GM18499 (cell line): ENCODE data around the gene BCL11B.
"Not testable (repeated sequence)": the region's sequence is repeated elsewhere in the genome, so short reads cannot be mapped to it uniquely, and the experiment has no call there.

ENCODE experiments used
- ATAC-seq: cut with Tn5 transposase; IDR thresholded peaks from one replicate; pipeline ENCODE4 v1.9.1; 2021; ENCODE audit warnings: moderate number of reproducible peaks; ENCODE audit not compliant: insufficient read depth, unreplicated experiment

BCL11B gene

DNA sequence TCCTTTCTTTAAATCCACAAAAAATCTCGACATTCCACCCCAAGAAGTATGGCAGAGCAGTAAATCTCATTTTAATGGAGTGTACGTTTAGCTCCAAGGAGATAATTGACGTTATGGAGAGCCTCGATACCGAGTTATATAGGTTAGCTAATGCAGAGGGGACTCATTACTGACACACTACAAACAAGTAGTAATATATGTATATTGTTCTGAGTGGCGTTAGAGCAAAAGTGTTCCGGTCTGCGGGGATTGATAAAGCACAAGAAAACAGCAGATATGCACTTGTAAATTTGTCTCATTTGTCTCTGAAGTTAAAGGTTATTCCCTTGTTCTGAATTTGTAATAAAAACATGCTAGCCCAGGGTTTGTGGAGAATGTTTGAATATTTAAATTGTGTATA, 84.1 kb downstream of the BCL11B start:
- ATAC-seq = no peak

DNA sequence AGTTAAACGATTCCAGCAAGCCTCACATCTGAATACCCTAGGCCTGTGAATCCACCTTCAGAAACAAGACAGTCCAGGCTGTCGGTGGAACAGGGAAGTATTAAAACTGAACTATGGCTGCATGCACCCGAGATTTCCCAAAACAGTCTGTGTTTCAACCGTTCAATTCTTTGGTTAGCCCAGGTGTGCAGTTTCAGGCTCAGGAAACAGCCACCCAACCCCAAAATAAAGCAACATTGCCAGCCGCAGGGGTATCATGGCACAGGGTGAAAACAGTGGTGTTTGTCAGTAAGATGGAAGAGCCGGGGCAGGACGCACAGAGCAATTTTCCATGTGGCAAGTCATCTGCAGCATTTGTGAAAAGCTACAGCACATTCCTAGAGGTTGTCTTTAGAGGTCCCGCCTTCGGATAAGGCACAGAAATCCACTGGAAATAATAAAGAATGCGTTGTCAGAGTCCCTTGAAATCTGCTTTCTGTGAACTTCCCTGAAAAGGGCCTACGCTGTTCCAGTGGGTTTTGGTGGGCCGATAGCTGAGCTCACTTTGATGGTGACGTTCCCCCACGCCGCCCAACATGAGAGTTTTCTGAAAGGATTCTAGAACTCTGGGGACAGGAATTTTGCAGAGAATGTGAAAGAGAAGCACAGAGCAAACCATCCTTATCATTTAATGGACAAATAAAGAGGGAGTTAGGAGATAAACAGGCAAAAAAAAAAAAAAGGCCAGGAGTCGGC, 84.9 kb downstream of the BCL11B start:
- ATAC-seq = no peak

DNA sequence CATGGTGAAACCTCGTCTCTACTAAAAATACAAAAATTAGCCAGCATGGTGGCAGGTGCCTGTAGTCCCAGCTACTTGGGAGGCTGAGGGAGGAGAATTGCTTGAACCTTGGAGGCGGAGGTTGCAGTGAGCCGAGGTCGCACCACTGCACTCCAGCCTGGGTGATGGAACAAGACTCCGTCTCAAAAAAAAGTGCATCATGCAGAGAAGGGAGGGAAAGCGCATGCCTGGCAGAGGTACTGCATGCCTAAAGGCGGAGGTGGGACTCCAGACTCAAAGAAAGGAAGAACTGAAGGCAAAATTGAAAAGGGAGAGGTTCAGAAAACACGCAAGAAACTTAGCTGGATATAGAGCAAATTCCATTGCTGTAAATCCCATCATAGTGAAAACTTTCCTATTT, 85.7 kb downstream of the BCL11B start:
- not testable (repeated sequence) for ATAC-seq

DNA sequence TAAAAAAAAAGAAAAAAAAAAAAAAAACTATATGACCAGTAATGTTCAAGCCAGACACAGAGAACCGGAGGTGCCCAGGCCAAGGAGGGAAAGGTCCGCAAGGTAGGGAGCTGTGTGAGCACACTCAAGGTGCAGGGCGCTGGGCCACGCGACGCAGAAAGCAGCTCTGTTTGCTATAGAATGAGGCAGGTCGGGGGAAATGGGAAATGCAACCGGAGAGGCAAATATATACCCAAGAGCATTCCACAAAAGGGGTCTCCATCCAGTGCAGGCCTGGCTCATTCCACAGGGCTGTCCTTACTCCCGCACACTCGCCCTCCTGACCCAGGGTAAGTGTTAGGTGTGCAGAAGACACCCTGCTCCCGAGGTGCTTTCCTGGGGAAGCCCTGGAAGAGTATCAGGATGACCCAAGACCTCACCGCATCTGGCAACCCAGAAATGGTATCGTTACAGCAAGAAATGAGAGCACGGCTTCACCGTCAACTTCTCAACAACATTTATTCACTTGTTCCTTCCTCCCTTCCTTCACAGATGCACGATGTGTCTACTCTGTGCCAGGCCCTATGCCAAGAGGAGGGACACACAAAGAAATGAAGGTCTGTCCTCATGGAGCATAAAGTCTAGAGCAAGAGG, 86.4 kb downstream of the BCL11B start:
- ATAC-seq = no peak

DNA sequence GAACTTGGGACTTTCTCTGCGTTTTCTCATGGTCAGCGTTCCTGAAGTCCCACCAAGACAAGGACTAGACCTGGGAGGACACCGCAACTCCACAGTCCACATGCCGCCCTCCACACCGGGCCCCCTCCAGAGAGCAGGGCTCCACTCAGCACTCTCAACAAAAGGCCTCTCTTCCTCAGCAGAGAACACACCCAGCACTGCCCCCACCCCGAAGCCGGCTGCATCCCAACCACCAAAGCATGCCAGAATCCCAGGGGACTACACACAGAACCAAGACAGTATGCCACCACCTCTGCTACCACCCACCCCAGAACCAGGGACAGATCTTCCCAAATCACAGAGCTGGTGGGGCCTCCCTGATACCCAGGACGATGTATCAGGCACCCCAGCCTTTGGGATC, 88.3 kb downstream of the BCL11B start:
- no peak for ATAC-seq

DNA sequence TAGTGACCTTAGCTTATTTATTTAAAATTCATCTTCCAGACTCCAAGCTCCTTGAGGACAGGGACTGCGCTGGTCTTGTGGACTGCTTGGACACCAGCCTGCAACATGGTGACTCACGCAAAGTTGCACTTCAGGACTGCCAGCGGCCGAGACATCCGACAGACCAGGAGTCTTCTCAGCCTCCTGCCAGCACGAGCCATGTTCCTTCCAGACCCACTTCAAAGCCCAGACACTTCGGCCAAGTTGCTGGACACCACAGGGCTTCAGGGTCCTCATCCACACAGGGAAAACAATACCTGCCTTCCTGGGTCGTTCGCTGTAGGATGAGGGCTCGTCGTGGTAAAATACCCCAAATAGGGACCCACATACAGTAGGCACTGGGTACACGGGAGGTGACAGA, 88.7 kb downstream of the BCL11B start:
- no peak for ATAC-seq

DNA sequence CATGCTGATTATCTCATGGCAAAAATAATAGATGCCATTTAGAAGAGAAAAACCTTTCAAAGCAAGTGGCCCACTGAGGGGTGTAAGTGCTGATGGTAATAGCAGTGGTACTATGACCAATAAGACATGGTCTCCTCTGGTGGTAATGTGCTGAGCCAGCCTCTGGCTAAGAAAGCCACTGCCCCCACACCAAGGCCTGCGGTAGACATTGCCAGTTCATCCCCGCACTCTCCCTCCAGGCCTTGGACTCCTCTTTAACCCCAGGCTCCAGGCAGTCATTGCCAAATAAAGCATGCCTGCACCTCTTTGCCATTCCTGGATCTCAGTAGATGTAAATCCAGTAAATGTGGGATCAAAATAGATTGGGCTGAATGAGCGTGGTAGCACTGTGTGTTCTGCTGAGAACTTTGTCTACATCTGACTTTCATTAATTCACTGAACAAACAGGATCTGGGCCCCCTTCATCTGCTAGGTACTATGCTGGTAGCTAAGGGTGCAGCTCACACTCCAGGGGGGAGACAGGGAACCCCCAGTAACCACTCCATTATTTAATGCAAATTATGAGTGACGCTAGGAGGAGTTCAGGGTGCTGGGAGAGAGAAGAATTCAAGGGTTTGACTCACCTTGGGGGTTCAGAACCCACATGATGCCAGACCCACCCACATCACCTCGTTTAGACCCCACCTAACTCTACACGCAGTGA, 89.3 kb downstream of the BCL11B start:
- no peak for ATAC-seq

DNA sequence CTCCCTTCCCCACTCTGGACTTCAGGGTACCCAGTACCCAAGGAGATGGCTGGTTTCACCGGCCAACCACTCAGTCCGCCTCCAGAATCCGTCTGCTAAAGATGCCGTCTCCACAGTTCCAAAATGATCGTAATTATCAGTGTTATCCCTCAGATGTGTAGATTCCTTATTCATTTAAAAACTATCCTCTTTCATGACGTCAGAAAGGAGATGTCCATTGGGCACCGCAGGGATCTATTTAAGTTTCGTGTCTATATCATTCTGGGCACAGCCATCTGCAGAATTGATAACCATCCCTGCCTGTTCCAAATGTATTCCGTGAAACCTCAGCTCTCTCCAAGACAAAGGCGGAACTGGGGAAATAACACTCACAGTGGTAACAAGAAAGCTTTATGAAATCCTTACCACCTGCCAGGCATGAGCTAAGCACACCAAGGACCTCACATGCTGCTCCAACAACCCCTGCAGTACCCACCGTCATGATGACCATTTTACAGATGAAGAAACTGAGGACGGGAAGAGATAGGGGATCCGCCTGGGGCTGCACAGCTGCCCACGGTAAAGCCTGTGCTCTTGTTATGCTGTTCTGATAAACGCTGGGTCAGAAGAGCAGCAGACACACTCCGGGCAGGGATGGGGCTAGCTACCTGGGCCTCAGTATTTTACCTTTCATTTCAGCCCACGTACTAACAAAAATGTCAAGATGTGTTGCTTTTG, 90.0 kb downstream of the BCL11B start:
- ATAC-seq = no peak

DNA sequence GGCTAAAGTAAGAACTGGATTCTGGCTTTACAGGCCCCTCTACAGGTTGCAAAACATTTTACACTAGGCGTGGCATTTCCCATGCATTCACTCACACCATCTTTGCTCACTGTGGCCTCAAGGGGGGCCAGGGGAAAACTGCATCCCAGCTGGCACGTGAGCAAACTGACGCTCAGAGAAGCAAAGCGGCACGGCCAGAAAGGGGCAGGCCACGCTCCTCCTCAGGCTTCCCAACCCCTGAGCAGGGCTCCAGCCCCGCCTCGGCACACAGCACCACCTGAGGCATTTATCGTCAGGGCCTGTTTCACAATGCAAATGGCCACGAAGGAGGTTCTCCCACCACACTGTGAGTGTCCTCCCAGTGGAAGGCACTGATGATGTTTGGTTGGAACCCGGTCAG, 90.8 kb downstream of the BCL11B start:
- ATAC-seq = no peak

DNA sequence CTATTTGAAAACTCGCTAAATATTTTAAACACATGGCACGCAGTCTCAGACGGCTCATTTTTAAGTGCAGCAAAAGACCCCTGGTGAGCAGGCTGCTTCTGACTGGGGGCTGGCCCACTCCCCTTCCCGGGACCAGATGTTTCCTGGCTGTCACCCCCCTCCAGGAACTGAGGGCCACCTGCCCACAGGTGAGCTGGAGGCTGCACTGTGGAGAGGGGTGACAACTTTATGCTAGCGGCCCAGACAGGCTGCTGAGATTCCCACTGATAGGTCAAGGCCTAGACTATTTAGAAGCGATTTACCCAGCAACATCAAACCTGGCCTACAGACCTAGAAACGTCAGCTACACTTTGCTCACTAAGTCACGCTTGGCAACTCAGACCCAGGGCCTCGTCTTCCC, 92.1 kb downstream of the BCL11B start:
- no peak for ATAC-seq

DNA sequence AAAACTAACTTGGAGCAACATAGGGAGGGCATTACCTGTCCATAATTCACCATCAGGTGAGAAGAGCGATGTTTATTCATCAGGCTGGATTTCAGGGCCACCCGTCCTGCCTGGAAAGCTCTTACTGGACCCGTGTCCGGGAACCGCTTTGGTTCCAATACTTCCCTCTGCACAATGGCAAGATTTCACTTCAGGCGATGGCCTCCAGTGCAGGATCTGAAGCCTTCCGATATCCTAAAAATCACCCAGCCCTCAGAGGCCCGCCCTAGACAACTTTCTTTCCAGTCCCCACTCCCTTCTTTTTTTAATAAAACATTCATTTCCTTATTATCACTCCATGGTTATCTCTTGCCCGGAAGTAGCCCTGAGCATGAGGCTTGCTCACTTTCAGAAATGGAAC, 92.5 kb downstream of the BCL11B start:
- no peak for ATAC-seq

DNA sequence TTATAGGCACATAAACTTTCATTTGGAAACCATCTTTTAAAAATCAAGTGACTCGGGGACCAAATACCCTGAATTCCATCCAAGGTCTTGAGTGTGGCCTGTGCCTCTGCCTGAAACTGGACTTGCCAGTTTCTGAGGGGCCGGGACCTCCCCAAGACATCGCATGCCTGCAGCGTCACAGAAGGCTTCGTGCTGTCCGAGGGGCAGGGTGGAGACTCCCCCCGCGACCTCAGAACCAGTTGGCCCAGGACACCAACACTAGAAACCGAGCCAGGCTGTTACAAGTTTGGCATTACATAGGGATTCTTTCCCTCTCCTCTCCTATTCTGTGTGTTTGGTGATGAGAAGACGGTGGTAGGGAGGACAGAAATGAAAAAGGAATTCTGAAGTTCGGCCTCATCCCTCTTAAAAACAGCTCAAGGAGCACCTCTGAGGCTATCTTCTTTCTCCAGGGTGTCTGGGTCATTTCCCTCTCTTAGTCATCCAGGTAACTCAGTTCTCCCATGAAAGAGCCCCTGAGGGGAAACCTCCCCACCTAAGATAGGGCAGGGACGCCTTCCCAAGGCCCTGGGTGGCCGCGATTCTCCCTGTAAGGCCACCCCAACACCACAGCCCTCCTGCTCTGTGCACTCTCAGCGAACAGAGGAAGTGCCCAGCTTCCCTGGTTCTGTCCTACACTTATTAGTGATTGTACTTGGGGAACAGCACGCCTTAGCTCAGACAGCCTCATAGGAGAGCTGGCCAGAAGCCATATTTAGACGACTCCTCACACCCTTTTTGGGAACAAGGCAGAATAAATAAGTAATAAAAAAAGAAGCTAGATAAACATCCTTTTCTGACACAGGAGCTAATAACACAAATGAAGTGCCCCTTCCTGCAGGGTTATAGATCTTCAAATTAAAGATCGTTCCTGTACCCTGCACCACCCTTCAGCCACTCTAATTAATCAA, 93.8 kb downstream of the BCL11B start:
- ATAC-seq = no peak

DNA sequence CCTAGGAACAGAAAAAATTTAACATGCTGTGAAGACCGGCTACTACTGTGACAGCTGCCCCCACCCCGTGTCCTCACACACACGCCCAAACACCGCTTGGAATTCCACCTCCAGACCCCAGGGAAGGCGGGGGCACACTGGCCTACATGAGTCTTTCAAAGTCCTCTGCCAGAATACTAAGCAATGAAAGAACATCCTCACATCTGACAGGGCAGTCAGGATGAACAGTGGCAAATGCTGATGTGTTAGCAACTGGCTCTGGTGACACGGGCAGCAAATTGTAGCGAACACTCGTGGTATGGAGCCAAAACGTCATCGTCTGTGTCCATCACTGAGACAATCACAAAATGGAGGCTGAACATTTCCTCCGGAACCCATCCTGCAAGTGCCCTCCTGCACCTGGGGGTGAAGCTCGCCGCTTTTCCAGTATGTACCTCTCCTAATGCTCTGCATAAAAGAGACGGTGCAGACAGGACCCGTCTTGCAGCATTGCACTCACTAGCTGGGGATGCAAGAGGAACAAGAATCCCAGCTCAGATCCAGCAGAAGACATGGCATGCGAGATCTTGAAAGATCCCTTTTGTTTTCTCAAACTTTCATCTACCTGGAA, 94.8 kb downstream of the BCL11B start:
- no peak for ATAC-seq

DNA sequence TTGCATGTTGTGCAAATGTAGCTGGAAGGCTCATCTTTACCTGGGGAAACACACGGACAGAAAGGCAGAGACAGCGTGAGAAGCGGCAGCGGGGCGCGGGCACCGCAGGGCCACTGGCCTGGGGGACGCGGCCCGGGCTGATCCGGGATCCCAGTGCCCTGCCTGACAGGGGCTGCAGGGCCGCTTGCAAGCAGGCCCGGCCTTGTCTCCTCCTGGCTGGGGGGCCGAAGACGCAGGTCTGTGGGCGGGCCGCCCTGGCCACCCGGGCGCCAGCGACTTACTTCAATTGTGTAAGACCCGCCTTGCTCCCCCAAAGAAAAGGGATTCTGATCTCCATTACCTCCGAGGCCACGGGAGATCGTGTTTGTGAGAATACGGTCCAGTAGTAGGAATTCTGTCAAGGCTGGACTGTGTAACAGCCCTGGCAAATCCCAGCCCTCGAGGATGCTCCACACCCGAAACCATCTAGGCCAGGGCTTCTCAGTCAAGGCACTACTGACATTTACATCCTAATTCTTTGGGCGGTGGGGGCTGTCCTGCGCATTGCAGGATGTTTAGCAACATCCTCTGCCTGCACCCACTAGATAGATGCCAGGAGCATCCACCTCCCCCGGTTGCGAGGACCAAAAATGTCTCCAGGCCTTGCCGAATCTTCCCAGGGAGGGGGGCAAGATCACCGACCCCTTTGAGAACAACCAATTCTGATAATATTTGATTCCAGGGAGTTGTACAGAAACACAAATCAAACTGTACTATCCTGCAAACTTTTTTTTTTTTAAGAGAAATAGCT, 95.6 kb downstream of the BCL11B start:
- no peak for ATAC-seq

DNA sequence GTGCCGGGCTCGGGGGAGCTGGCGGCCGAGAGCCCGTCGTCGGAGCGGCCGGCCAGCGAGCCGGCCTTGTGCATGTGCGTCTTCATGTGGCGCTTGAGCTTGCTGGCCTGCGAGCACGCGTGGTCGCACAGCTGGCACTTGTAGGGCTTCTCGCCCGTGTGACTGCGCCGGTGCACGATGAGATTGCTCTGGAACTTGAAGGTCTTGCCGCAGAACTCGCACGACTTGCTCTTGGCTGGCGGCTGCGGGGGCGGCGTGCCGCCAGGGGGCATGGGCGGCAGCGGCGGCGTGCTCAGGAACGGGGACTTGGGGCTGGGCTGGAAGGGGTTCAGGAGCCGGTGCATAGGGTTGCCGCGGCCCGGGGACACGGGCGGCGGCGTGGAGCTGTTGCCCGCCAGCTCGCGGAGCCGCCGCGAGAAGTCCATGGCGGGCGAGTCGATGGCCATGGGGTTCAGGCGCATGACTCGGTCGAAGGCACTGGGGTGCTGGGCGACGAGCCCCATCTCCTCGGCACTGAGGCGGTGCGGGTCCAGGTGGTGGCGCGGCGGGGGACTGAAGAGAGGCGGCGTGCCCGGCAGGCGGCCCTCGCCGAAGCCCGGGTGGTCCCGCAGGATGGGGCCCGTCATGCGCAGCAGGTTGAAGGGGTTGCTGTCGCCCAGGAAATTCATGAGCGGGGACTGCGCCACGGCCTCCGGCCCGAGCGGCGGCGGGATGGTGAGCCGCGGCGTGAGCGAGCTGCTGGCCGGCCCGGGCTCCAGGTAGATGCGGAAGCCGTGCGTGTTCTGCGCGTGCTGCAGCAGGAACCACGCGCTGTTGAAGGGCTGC, 96.5 kb downstream of the BCL11B start:
- ATAC-seq = no peak

DNA sequence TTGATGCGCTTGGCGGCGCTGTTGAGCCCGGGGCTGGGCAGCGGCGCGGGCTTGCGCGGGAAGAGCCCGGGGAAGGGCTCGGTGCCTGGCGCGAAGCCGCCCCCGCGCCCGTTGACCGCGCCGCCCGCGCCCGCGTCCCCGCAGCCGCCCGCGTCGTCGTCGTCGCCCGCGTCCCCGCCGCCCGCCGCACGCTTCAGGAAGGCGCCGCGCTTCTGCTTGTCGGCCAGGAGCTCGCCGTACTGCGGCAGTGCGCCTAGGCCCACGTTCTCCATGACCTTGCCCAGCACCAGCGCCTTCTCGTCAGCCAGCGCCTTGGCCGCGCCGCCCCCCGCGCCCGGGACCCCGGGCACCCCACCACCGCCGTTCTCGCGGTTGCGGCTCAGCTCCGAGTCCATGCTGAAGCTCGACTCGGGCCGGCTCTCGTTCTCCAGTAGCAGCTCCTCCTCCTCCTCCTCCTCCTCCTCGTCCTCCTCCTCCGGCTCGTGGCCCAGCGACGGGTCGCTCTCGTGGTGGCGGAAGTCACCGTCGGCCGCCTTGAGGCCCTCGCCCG, 97.2 kb downstream of the BCL11B start:
- ATAC-seq = no peak

DNA sequence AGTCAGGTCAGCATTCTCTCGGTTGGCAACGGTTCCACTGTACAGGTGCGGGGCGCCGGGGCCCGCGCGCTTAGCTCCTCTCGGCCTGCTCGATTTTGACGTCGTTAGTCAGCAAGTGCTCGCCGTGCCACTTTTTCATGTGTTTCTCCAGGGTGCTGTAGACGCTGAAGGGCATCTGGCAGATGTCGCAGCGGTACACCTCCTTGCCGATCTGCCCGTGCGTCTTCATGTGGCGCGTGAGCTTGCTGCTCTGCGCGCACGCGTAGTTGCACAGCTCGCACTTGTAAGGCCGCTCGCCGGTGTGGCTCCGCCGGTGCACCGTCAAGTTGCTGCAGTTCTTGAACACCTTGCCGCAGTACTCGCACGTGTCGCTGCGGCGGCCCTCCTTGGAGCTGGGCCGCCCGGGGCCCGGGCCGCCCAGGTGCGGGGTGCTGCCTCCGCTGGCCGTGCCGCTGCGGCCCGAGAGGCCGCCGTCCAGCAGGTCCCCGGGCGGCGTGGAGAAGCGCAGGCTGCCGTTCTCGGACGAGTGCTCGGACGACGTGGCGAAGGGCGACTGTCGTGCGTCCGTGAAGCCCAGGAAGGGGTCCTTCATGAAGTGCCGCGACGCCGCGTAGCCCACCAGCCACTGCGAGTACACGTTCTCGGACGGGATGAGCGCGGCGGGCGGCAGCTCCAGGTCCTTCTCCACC, 97.8 kb downstream of the BCL11B start:
- ATAC-seq = no peak
